Endothelial cell of umbilical vein (primary cell): ENCODE data around the gene PCDHA3.
"Not testable (repeated sequence)": the region's sequence is repeated elsewhere in the genome, so short reads cannot be mapped to it uniquely, and the experiment has no call there.

Experiments used
- EZH2 ChIP-seq: IDR thresholded peaks from 2 replicates; pipeline ENCODE4 v1.6.1; 2012; ENCODE audit warnings: borderline replicate concordance, low read depth, mild to moderate bottlenecking, moderate library complexity, low read length, inconsistent platforms; ENCODE audit not compliant: severe bottlenecking
- GATA2 ChIP-seq: IDR thresholded peaks from 2 replicates; pipeline ENCODE4 v1.7.0; 2011; ENCODE audit warnings: low read depth, mild to moderate bottlenecking, moderate library complexity, mixed read lengths, low read length; ENCODE audit not compliant: insufficient read length, insufficient read depth
- MYC ChIP-seq: IDR thresholded peaks from one replicate; pipeline ENCODE4 v1.6.1; 2011; ENCODE audit warnings: mild to moderate bottlenecking, low read depth, low read length
- POLR2A ChIP-seq: IDR thresholded peaks from 2 replicates; pipeline ENCODE4 v1.6.1; 2012; ENCODE audit warnings: low read depth, mild to moderate bottlenecking, control low read depth, low read length
- TF ChIP-seq, protein P1 (sequence below), 2 donors: IDR thresholded peaks; 1 replicate in 1 of 2; 2 replicates in 1 of 2; pipeline ENCODE4 v1.5.1; 2011; ENCODE audit warnings: low read length in 2 of 2, mild to moderate bottlenecking in 2 of 2, moderate library complexity in 2 of 2, control low read depth in 1 of 2, inconsistent platforms in 1 of 2, low read depth in 1 of 2; ENCODE audit not compliant: insufficient read depth in 1 of 2; ENCODE audit errors: extremely low read depth in 1 of 2
- TF ChIP-seq, protein P2 (sequence below): IDR thresholded peaks from 2 replicates; pipeline ENCODE4 v1.6.1; 2011; ENCODE audit not compliant: insufficient read depth, insufficient read length

DNA sequence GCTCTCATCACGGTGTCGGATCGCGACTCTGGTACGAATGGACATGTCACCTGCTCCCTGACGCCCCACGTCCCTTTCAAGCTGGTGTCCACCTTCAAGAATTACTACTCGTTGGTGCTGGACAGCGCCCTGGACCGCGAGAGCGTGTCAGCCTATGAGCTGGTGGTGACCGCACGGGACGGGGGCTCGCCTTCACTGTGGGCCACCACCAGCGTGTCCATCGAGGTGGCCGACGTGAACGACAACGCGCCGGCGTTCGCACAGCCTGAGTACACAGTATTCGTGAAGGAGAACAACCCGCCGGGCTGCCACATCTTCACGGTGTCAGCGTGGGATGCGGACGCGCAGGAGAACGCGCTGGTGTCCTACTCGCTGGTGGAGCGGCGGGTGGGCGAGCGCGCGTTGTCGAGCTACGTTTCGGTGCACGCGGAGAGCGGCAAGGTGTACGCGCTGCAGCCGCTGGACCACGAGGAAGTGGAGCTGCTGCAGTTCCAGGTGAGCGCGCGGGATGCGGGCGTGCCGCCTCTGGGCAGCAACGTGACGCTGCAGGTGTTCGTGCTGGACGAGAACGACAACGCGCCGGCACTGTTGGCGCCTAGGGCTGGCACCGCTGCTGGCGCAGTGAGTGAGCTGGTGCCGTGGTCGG, 4.7 kb upstream of the PCDHA3 start:
- TF ChIP-seq POLR2A, EZH2, GATA2, MYC: not testable (repeated sequence)
- TF ChIP-seq, protein P1, sequence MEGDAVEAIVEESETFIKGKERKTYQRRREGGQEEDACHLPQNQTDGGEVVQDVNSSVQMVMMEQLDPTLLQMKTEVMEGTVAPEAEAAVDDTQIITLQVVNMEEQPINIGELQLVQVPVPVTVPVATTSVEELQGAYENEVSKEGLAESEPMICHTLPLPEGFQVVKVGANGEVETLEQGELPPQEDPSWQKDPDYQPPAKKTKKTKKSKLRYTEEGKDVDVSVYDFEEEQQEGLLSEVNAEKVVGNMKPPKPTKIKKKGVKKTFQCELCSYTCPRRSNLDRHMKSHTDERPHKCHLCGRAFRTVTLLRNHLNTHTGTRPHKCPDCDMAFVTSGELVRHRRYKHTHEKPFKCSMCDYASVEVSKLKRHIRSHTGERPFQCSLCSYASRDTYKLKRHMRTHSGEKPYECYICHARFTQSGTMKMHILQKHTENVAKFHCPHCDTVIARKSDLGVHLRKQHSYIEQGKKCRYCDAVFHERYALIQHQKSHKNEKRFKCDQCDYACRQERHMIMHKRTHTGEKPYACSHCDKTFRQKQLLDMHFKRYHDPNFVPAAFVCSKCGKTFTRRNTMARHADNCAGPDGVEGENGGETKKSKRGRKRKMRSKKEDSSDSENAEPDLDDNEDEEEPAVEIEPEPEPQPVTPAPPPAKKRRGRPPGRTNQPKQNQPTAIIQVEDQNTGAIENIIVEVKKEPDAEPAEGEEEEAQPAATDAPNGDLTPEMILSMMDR (IDR thresholded peaks at IDR 0.05; ENCODE audit: extremely low read depth in 1 of 2, insufficient read depth in 1 of 2, low read depth in 1 of 2, low read length in 2 of 2), result not testable (repeated sequence)
- TF ChIP-seq, protein P2, sequence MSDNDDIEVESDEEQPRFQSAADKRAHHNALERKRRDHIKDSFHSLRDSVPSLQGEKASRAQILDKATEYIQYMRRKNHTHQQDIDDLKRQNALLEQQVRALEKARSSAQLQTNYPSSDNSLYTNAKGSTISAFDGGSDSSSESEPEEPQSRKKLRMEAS, result not testable (repeated sequence)
